SK-N-SH treated with all-trans-retinoic acid at 6 μM for 48 hours (cell line): ENCODE measurements around the gene AGPAT3.

Source experiments
- ATAC-seq: fragments of 200-7000 bp; cut with Tn5 transposase; 3 replicates; pipeline ENCODE4 v1.9.1; 2020; ENCODE audit warnings: mild to moderate bottlenecking, moderate library complexity
- ARNTL ChIP-seq: fragments of 450-650 bp; formaldehyde crosslinking; IDR thresholded peaks from 2 replicates; pipeline ENCODE4 v1.5.0; 2020; ENCODE audit warnings: low read depth, mild to moderate bottlenecking, moderate library complexity, borderline replicate concordance
- BACH2 ChIP-seq: fragments of 250-450 bp; sonication (Bioruptor Pico); IDR thresholded peaks from 2 replicates; pipeline ENCODE4 v1.9.0; 2021; ENCODE audit warnings: mild to moderate bottlenecking, borderline replicate concordance
- CSDC2 ChIP-seq: fragments of 250-450 bp; sonication (Bioruptor Pico); IDR thresholded peaks from 2 replicates; pipeline ENCODE4 v1.5.0; 2020; ENCODE audit warnings: mild to moderate bottlenecking, moderate library complexity
- ESRRG ChIP-seq: fragments of 250-450 bp; sonication (Bioruptor Pico); IDR thresholded peaks from 2 replicates; pipeline ENCODE4 v1.6.1; 2021; ENCODE audit warnings: mild to moderate bottlenecking
- GLIS3 ChIP-seq: fragments of 250-450 bp; sonication (Bioruptor Pico); IDR thresholded peaks from 2 replicates; pipeline ENCODE4 v1.5.0; 2020; ENCODE audit warnings: mild to moderate bottlenecking, moderate library complexity
- ISL1 ChIP-seq: fragments of 250-450 bp; sonication (Bioruptor Pico); IDR thresholded peaks from 2 replicates; pipeline ENCODE4 v2.1.2; 2022; ENCODE audit warnings: mild to moderate bottlenecking, moderate library complexity
- OSR1 ChIP-seq: fragments of 250-450 bp; sonication (Bioruptor Pico); IDR thresholded peaks from 2 replicates; pipeline ENCODE4 v1.8.0; 2022; ENCODE audit warnings: moderate library complexity, mild to moderate bottlenecking, inconsistent platforms
- PPARA ChIP-seq: fragments of 250-450 bp; sonication (Bioruptor Pico); IDR thresholded peaks from 2 replicates; pipeline ENCODE4 v1.5.0; 2020; ENCODE audit warnings: mild to moderate bottlenecking, borderline replicate concordance
- SNAI2 ChIP-seq: fragments of 250-450 bp; sonication (Bioruptor Pico); IDR thresholded peaks from 2 replicates; pipeline ENCODE4 v1.5.0; 2020; ENCODE audit warnings: mild to moderate bottlenecking, moderate library complexity
- TCF4 ChIP-seq: fragments of 250-450 bp; sonication (Bioruptor Pico); IDR thresholded peaks from 2 replicates; pipeline ENCODE4 v1.8.0; 2021; ENCODE audit warnings: mild to moderate bottlenecking, moderate library complexity, borderline replicate concordance
- TOX ChIP-seq: fragments of 250-450 bp; sonication (Bioruptor Pico); IDR thresholded peaks from 2 replicates; pipeline ENCODE4 v1.8.0; 2021; ENCODE audit warnings: mild to moderate bottlenecking, moderate library complexity, borderline replicate concordance
- ZC3H10 ChIP-seq: fragments of 250-450 bp; sonication (Bioruptor Pico); IDR thresholded peaks from 2 replicates; pipeline ENCODE4 v1.5.1; 2021; ENCODE audit warnings: mild to moderate bottlenecking, moderate library complexity
- ZFP3 ChIP-seq: fragments of 250-450 bp; sonication (Bioruptor Pico); IDR thresholded peaks from 2 replicates; pipeline ENCODE4 v1.5.0; 2020; ENCODE audit warnings: mild to moderate bottlenecking, moderate library complexity
- ZFP30 ChIP-seq: fragments of 450-650 bp; formaldehyde crosslinking; IDR thresholded peaks from 2 replicates; pipeline ENCODE4 v1.5.0; 2022; ENCODE audit warnings: mild to moderate bottlenecking, moderate library complexity
- ZNF565 ChIP-seq: fragments of 450-650 bp; formaldehyde crosslinking; conservative IDR thresholded peaks from 2 replicates; pipeline ENCODE4 v1.5.0; 2020; ENCODE audit warnings: low read depth, mild to moderate bottlenecking, moderate library complexity
- ZNF70 ChIP-seq: fragments of 450-650 bp; formaldehyde crosslinking; IDR thresholded peaks from 2 replicates; pipeline ENCODE4 v1.5.0; 2020; ENCODE audit warnings: mild to moderate bottlenecking, moderate library complexity
- ZNF8 ChIP-seq: fragments of 450-650 bp; formaldehyde crosslinking; IDR thresholded peaks from 2 replicates; pipeline ENCODE4 v1.5.0; 2020; ENCODE audit warnings: mild to moderate bottlenecking, moderate library complexity
- TF ChIP-seq, protein P1 (sequence below): fragments of 250-450 bp; sonication (Bioruptor Pico); IDR thresholded peaks from 2 replicates; pipeline ENCODE4 v1.5.1; 2020; ENCODE audit warnings: low read depth, mild to moderate bottlenecking, moderate library complexity
- TF ChIP-seq, protein P2 (sequence below): fragments of 250-450 bp; sonication (Bioruptor Pico); IDR thresholded peaks from 2 replicates; pipeline ENCODE4 v1.5.1; 2021; ENCODE audit warnings: mild to moderate bottlenecking, moderate library complexity
- TF ChIP-seq, protein P3 (sequence below): fragments of 250-450 bp; sonication (Bioruptor Pico); IDR thresholded peaks from 2 replicates; pipeline ENCODE4 v1.5.0; 2020; ENCODE audit warnings: mild to moderate bottlenecking, moderate library complexity

The AGPAT3 gene

DNA sequence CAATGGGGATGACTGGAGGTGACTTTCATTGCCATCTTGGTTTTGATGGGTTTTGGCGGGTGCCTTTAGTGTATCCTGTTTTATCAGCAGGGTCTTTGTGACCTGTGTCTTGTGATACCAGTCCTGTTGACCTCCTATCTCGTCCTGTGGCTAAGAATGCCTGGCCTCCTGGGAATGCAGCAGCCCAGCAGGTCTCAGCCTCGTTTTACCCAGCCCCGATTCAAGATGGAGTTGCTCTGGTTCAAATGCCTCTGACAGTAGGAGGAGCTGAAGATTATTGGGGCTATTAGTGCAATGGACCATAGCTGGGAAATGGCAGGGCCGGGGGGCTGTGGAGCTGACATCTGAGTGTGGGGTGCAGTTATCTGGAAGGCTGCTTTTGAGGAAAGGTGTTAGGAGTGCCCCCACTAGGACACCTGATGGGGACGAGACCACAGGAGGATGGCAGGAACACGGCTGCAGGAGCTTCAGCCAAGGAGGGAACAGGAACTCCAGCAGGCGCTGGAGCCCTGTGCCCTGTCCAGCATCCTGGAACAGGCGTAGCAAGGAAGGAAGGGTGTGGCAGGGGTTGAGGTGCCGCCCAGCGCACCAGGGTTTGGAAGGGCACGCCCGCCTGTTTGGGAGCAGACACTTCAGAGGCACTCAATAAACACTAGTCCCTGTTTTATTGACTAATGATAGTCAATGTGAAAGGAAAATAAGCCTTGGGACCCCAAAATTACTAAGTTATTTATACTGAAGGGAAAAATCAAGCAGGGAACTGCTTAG is 15.3 kb upstream of the AGPAT3 start:
- no peak for ATAC-seq
- TF ChIP-seq SNAI2 (CRISPR knock-in tag) = no peak

DNA sequence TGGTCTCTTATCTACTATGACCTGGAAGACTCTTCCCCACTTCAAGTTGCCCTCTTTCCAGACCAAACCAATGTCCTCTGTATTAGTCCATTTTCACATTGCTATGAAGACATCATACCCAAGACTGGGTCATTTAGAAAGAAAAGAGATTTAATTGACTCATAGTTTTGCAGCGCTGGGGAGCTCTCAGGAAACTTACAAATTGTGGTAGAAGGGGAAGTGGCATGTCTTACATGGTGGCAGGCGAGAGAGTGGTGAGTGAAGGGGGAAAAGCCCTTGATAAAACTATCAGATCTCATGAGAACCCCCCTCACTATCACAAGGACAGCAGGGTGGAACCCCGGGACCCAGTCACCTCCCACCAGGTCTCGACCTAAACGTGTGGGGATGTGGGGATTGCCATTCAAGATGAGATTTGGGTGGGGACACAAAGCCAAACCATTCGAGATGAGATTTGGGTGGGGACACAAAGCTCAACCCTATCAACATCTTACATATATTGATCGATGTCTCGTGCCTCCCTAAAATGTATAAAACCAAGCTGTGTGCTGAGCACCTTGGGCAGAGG is 14.2 kb upstream of the AGPAT3 start:
- TF ChIP-seq ZNF565 (CRISPR knock-in tag) = no peak
- no peak for TF ChIP-seq ARNTL
- no peak for TF ChIP-seq PPARA (CRISPR knock-in tag)
- TF ChIP-seq BACH2 (CRISPR knock-in tag) = no peak
- TF ChIP-seq, protein P1, sequence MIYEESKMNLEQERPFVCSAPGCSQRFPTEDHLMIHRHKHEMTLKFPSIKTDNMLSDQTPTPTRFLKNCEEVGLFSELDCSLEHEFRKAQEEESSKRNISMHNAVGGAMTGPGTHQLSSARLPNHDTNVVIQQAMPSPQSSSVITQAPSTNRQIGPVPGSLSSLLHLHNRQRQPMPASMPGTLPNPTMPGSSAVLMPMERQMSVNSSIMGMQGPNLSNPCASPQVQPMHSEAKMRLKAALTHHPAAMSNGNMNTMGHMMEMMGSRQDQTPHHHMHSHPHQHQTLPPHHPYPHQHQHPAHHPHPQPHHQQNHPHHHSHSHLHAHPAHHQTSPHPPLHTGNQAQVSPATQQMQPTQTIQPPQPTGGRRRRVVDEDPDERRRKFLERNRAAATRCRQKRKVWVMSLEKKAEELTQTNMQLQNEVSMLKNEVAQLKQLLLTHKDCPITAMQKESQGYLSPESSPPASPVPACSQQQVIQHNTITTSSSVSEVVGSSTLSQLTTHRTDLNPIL = no peak
- TF ChIP-seq TCF4 = no peak
- no peak for TF ChIP-seq ISL1 (CRISPR knock-in tag)
- no peak for TF ChIP-seq OSR1 (CRISPR knock-in tag)
- TF ChIP-seq ESRRG = no peak
- TF ChIP-seq ZFP3 = no peak
- TF ChIP-seq SNAI2 (CRISPR knock-in tag) = no peak
- no peak for TF ChIP-seq ZNF70 (CRISPR knock-in tag)
- no peak for TF ChIP-seq GLIS3
- TF ChIP-seq ZFP30 (CRISPR knock-in tag) = no peak
- no peak for TF ChIP-seq TOX
- TF ChIP-seq, protein P2, sequence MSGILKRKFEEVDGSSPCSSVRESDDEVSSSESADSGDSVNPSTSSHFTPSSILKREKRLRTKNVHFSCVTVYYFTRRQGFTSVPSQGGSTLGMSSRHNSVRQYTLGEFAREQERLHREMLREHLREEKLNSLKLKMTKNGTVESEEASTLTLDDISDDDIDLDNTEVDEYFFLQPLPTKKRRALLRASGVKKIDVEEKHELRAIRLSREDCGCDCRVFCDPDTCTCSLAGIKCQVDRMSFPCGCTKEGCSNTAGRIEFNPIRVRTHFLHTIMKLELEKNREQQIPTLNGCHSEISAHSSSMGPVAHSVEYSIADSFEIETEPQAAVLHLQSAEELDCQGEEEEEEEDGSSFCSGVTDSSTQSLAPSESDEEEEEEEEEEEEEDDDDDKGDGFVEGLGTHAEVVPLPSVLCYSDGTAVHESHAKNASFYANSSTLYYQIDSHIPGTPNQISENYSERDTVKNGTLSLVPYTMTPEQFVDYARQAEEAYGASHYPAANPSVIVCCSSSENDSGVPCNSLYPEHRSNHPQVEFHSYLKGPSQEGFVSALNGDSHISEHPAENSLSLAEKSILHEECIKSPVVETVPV (CRISPR knock-in tag) = no peak
- no peak for ATAC-seq

DNA sequence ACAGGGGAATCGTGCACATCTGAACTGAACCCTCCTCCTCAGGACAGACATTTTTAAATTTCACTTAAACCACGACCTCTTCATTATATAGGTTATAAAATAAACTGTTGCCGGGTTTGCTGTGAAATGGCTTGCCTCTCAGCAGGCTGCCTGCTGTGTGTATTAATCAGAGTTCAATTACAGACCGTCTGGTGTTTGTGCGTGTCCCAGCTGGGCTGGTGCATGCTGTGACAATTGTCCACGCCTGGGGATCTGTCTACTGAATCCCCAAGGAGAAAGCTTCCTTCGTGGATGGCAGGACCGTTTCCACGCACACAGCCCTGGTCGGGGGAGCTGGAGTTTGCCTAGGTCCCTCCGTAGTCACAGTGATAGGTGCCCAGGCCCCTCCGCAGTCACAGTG is 13.4 kb upstream of the AGPAT3 start:
- no peak for ATAC-seq
- TF ChIP-seq ISL1 (CRISPR knock-in tag) (no peak), ZNF70 (CRISPR knock-in tag) (no peak), SNAI2 (CRISPR knock-in tag) (no peak), TOX (no peak), GLIS3 (no peak), ZFP30 (CRISPR knock-in tag) (no peak), ZNF8 (CRISPR knock-in tag) (no peak), ARNTL (no peak), ESRRG (no peak), ZFP3 (no peak), ZC3H10 (no peak)
- TF ChIP-seq, protein P3, sequence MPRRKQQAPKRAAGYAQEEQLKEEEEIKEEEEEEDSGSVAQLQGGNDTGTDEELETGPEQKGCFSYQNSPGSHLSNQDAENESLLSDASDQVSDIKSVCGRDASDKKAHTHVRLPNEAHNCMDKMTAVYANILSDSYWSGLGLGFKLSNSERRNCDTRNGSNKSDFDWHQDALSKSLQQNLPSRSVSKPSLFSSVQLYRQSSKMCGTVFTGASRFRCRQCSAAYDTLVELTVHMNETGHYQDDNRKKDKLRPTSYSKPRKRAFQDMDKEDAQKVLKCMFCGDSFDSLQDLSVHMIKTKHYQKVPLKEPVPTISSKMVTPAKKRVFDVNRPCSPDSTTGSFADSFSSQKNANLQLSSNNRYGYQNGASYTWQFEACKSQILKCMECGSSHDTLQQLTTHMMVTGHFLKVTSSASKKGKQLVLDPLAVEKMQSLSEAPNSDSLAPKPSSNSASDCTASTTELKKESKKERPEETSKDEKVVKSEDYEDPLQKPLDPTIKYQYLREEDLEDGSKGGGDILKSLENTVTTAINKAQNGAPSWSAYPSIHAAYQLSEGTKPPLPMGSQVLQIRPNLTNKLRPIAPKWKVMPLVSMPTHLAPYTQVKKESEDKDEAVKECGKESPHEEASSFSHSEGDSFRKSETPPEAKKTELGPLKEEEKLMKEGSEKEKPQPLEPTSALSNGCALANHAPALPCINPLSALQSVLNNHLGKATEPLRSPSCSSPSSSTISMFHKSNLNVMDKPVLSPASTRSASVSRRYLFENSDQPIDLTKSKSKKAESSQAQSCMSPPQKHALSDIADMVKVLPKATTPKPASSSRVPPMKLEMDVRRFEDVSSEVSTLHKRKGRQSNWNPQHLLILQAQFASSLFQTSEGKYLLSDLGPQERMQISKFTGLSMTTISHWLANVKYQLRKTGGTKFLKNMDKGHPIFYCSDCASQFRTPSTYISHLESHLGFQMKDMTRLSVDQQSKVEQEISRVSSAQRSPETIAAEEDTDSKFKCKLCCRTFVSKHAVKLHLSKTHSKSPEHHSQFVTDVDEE (CRISPR knock-in tag) = no peak
- TF ChIP-seq, protein P2 (CRISPR knock-in tag) = no peak

DNA sequence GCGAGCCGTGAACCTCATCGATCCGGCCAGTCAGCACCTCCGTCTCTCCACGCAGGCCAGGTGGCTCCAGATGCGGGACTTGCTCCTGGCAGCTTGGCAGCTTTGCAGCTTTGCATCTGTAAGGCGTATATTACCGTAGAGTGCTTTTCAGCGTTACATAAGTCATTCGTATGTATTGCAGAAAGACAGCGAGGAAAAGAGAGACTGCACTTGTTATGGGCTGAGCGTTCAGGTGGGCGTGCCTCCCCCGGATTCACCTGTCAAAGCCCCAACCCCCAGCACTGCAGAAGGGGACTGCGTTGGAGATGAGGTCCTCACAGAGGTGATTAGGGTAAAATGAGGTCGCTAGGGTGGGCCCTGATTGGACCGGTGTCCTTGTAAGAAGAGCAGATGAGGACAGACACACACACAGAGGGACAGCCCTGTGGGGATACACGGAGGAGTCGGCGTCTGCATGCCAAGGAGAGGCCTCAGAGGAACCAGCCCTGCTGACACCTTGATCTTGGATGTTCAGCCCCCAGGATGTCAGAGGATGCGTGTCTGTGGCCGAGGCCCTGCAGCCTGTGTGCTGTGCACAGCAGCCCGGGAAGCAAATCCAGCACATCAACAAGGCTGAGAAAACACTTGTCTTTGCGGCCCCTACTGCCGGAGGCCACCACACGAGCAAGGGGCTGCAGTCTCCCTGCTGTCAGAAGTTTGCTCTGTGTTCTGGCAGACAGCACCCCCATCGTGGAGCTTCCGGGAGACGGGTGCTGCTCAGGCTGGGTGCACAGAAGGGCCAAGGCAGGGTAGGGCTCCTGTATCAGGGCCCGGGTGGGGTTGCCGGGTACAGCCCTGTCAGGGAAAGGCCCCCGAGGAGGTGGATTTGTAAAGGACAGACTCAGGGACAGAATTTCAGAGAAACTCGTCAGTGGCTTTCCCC is 10.9 kb upstream of the AGPAT3 start:
- ATAC-seq = no peak

More for the DNA sequence above, 10.9 kb upstream of the AGPAT3 start:
- TF ChIP-seq CSDC2 (CRISPR knock-in tag) (no peak), ZNF70 (CRISPR knock-in tag) (no peak)
- TF ChIP-seq, all 23 proteins: peak for 0
